Endothelial cell of umbilical vein (primary cell): ENCODE data around the gene PARD3B. TPM values are rescaled to one million over a fixed set of nuclear protein-coding genes. Genes with fewer than 3 reads are reported as not detected.

Experiments used
- BruUV-seq: library from RNA; stranded (reverse); fragments of 400-500 nt; replicated peaks from 2 replicates; lab custom pipeline; 2021; lab: Mats Ljungman, UMichigan
- CTCF ChIA-PET: fragments of 300-600, 350-600 bp; sonication (Branson Sonifier 250); formaldehyde crosslinking; loops from one replicate; lab custom pipeline; 2021; ENCODE audit warnings: antibody characterized with exemption, inconsistent platforms; lab: Charles Lee
- POLR2A ChIA-PET: fragments of 300-600, 350-600 bp; sonication (Branson Sonifier 250); formaldehyde crosslinking; loops from one replicate; lab custom pipeline; 2021; ENCODE audit warnings: antibody characterized with exemption, inconsistent platforms; lab: Charles Lee
- DNase-seq: peaks from one replicate; pipeline ENCODE4 v3.0.0-alpha.2; 2011; ENCODE audit warnings: low read depth, low spot score
- FAIRE-seq: peaks from 2 replicates; lab custom pipeline; 2011; peaks lifted over from hg19 to GRCh38; lab: Jason Lieb, UNC
- H2AFZ ChIP-seq: 2 replicates; pipeline ENCODE4 v1.6.0; 2012; ENCODE audit warnings: low read depth, low read length, control low read depth, inconsistent platforms
- H3K27ac ChIP-seq: 2 replicates; pipeline ENCODE4 v1.5.1; 2011; ENCODE audit warnings: low read depth, mild to moderate bottlenecking, control low read depth, low read length, moderate library complexity; ENCODE audit not compliant: insufficient read depth
- H3K27me3 ChIP-seq, 2 experiments: 2 replicates each; pipeline versions ENCODE4 v1.6.0 to v1.6.1; 2011; ENCODE audit warnings: low read length in 2 of 2, mixed read lengths in 1 of 2; ENCODE audit not compliant: control insufficient read depth in 2 of 2, insufficient read depth in 2 of 2
- H3K36me3 ChIP-seq, 2 experiments: 2 replicates in 1 of 2; 3 replicates in 1 of 2; pipeline ENCODE4 v1.5.1; 2011; ENCODE audit warnings: low read length in 2 of 2, mild to moderate bottlenecking in 1 of 2, moderate library complexity in 1 of 2; ENCODE audit not compliant: control insufficient read depth in 2 of 2, insufficient read depth in 2 of 2; ENCODE audit errors: extremely low read depth in 1 of 2
- H3K4me1 ChIP-seq: 3 replicates; pipeline ENCODE4 v1.5.1; 2011; ENCODE audit warnings: mild to moderate bottlenecking, low read length; ENCODE audit not compliant: control insufficient read depth, insufficient read depth; ENCODE audit errors: extremely low read depth
- H3K4me2 ChIP-seq: 2 replicates; pipeline ENCODE4 v1.6.1; 2011; ENCODE audit warnings: low read length, control low read depth, mixed read lengths; ENCODE audit not compliant: insufficient read depth
- H3K4me3 ChIP-seq, 3 experiments: fragments of 200-600 bp in 1 of 3; sonication (generic), shearing (Covaris generic) in 1 of 3; replicated peaks in 1 of 3; 2 replicates each; pipeline ENCODE4 v1.5.1; 2011 to 2016; ENCODE audit warnings: control low read depth in 3 of 3, low read length in 3 of 3, mild to moderate bottlenecking in 2 of 3, inconsistent platforms in 1 of 3, low read depth in 1 of 3, moderate library complexity in 1 of 3; ENCODE audit not compliant: insufficient read depth in 1 of 3
- H3K79me2 ChIP-seq: 2 replicates; pipeline ENCODE4 v1.6.0; 2012; ENCODE audit warnings: low read length, inconsistent platforms; ENCODE audit not compliant: control insufficient read depth, insufficient read depth
- H3K9ac ChIP-seq: replicated peaks from 2 replicates; pipeline ENCODE3; 2011; ENCODE audit warnings: low read length, control low read depth; ENCODE audit not compliant: insufficient read depth; ENCODE audit errors: extremely low read depth
- H3K9me1 ChIP-seq: replicated peaks from 3 replicates; pipeline ENCODE4 v1.6.0; 2011; ENCODE audit warnings: mild to moderate bottlenecking, low read length; ENCODE audit not compliant: control insufficient read depth, insufficient read depth; ENCODE audit errors: extremely low read depth
- H3K9me3 ChIP-seq: replicated peaks from 2 replicates; pipeline ENCODE4 v1.5.1; 2012; ENCODE audit warnings: low read length, inconsistent platforms; ENCODE audit not compliant: control insufficient read depth, insufficient read depth
- H4K20me1 ChIP-seq: replicated peaks from 2 replicates; pipeline ENCODE3; 2011; ENCODE audit warnings: mild to moderate bottlenecking, low read length; ENCODE audit not compliant: control insufficient read depth, insufficient read depth; ENCODE audit errors: extremely low read depth
- CTCF ChIP-seq, 2 donors: IDR thresholded peaks; 1 replicate in 1 of 2; 2 replicates in 1 of 2; pipeline ENCODE4 v1.5.1; 2011; ENCODE audit warnings: low read length in 2 of 2, mild to moderate bottlenecking in 2 of 2, moderate library complexity in 2 of 2, control low read depth in 1 of 2, inconsistent platforms in 1 of 2, low read depth in 1 of 2; ENCODE audit not compliant: insufficient read depth in 1 of 2; ENCODE audit errors: extremely low read depth in 1 of 2
- EZH2 ChIP-seq: IDR thresholded peaks from 2 replicates; pipeline ENCODE4 v1.6.1; 2012; ENCODE audit warnings: borderline replicate concordance, low read depth, mild to moderate bottlenecking, moderate library complexity, low read length, inconsistent platforms; ENCODE audit not compliant: severe bottlenecking
- FOS ChIP-seq: IDR thresholded peaks from 2 replicates; pipeline ENCODE4 v1.6.1; 2011; ENCODE audit warnings: mild to moderate bottlenecking, low read length, moderate library complexity, borderline replicate concordance; ENCODE audit not compliant: insufficient read depth
- GATA2 ChIP-seq: IDR thresholded peaks from 2 replicates; pipeline ENCODE4 v1.7.0; 2011; ENCODE audit warnings: low read depth, mild to moderate bottlenecking, moderate library complexity, mixed read lengths, low read length; ENCODE audit not compliant: insufficient read length, insufficient read depth
- JUN ChIP-seq: IDR thresholded peaks from 2 replicates; pipeline ENCODE4 v1.6.1; 2011; ENCODE audit warnings: borderline replicate concordance, low read depth; ENCODE audit not compliant: insufficient read length, insufficient read depth
- MAX ChIP-seq: IDR thresholded peaks from 2 replicates; pipeline ENCODE4 v1.6.1; 2011; ENCODE audit not compliant: insufficient read depth, insufficient read length
- MYC ChIP-seq: IDR thresholded peaks from one replicate; pipeline ENCODE4 v1.6.1; 2011; ENCODE audit warnings: mild to moderate bottlenecking, low read depth, low read length
- POLR2A ChIP-seq: IDR thresholded peaks from 2 replicates; pipeline ENCODE4 v1.6.1; 2012; ENCODE audit warnings: low read depth, mild to moderate bottlenecking, control low read depth, low read length
- POLR2AphosphoS5 ChIP-seq: IDR thresholded peaks from 2 replicates; pipeline ENCODE4 v1.6.1; 2012; ENCODE audit warnings: low read depth, mild to moderate bottlenecking, control low read depth, low read length, moderate library complexity; ENCODE audit not compliant: insufficient read depth
- dilution Hi-C: fragments of 300-500 bp; cut with MboI; formaldehyde crosslinking; loops from one replicate; pipeline ENCODE4 v1.15.0; 2019; ENCODE audit warnings: low sequenced_read_pairs; ENCODE audit not compliant: extremely low pct_ligation_motif_present
- intact Hi-C: fragments of 100-400 bp; cut with micrococcal nuclease; formaldehyde crosslinking; loops from one replicate; pipeline ENCODE4 v1.10.0; 2022
- polyA plus RNA-seq, 4 experiments: library from polyadenylated mRNA; depleted of rRNA in 3 of 4; stranded (reverse) in 3 of 4; unstranded in 1 of 4; fragments of >200 nt; gene quantifications; 2 replicates each; pipeline versions ENCODE4 v1.2.1 to v1.2.3, GENCODE V29; 2011 to 2012; ENCODE audit warnings: missing spikeins in 1 of 4
- total RNA-seq: library from RNA; stranded (reverse); gene quantifications from 2 replicates; pipeline ENCODE4 v1.2.3, GENCODE V29; 2021

The PARD3B gene
- total and polyA plus RNA-seq, 2 donors (not counting 3 experiments of a cell fraction or from before 2014, with no cell fraction given), result 2.2 to 30.9 TPM

- TF ChIP-seq MAX, result no peak
- no peak for TF ChIP-seq POLR2AphosphoS5
- no peak for TF ChIP-seq EZH2
- no peak for TF ChIP-seq MYC
- TF ChIP-seq JUN, result no peak
- TF ChIP-seq POLR2A, result no peak
- TF ChIP-seq FOS, result no peak
- no peak for TF ChIP-seq CTCF (IDR thresholded peaks at IDR 0.05; ENCODE audit: extremely low read depth in 1 of 2, insufficient read depth in 1 of 2, low read depth in 1 of 2, low read length in 2 of 2)
- no peak for TF ChIP-seq GATA2
- intact Hi-C loops (no loop called here), dilution Hi-C loops (no loop called here)
- Histone ChIP-seq H3K36me3 (no peaks in the 10 kb centered on the region), H3K9me3 (no peaks in the 10 kb centered on the region), H3K79me2 (no peaks in the 10 kb centered on the region), H2AFZ (no peak overlapping the region), H3K4me3 (no peak overlapping the region), H3K9ac (no peak overlapping the region), H3K4me2 (no peak overlapping the region), H3K4me1 (no peaks in the 10 kb centered on the region), H4K20me1 (no peaks in the 10 kb centered on the region), H3K27ac (no peak overlapping the region), H3K9me1 (no peaks in the 10 kb centered on the region), H3K27me3 (no peaks in the 10 kb centered on the region)
- CTCF ChIA-PET, result no interaction called here
- FAIRE-seq, result no peak
- no peak for DNase-seq
- BruUV-seq, result no TSS peak
- POLR2A ChIA-PET, result no interaction called here
Observed at GRCh38 chr2:205235434-205235833, 690.2 kb downstream of the PARD3B start.
